Heart right ventricle (tissue), 16 donors: ENCODE results near the gene SRGAP2C. TPM values are rescaled to one million over a fixed set of nuclear protein-coding genes. Genes with fewer than 3 reads are reported as not detected.
"Not testable (repeated sequence)": the region's sequence is repeated elsewhere in the genome, so short reads cannot be mapped to it uniquely, and the experiment has no call there.

Experiments
- ATAC-seq, 8 donors: fragments of 200-7000 bp; cut with Tn5 transposase; one replicate each; pipeline ENCODE4 v1.9.1; 2020; ENCODE audit warnings: mild to moderate bottlenecking in 8 of 8, moderate library complexity in 8 of 8, moderate number of reproducible peaks in 1 of 8
- DNase-seq, 2 donors: peaks; one replicate each; pipeline ENCODE4 v3.0.0-alpha.2; 2020
- H3K27ac ChIP-seq, 10 donors: fragments of 200-600 bp; sonication (generic) in 2 of 10; one replicate each; pipeline versions ENCODE4 v1.5.0 to v1.8.0; 2020 to 2022; ENCODE audit warnings: mild to moderate bottlenecking in 3 of 10
- H3K27me3 ChIP-seq, 7 donors: fragments of 200-600 bp; one replicate each; pipeline ENCODE4 v1.8.0; 2021 to 2022; ENCODE audit warnings: mild to moderate bottlenecking in 2 of 7
- H3K36me3 ChIP-seq, 9 donors: fragments of 200-600 bp; sonication (generic) in 1 of 9; one replicate each; pipeline versions ENCODE4 v1.5.0 to v1.8.0; 2020 to 2022; ENCODE audit warnings: mild to moderate bottlenecking in 2 of 9
- H3K4me1 ChIP-seq, 9 donors: fragments of 200-600 bp; sonication (generic) in 1 of 9; one replicate each; pipeline versions ENCODE4 v1.5.0 to v1.8.0; 2020 to 2022; ENCODE audit warnings: mild to moderate bottlenecking in 4 of 9
- H3K4me3 ChIP-seq, 10 donors: fragments of 200-600 bp; sonication (generic) in 2 of 10; one replicate each; pipeline versions ENCODE4 v1.5.0 to v1.8.0; 2020 to 2022; ENCODE audit warnings: mild to moderate bottlenecking in 7 of 10, moderate library complexity in 2 of 10
- H3K9me3 ChIP-seq, 11 donors: fragments of 200-600 bp in 10 of 11; sonication (generic) in 2 of 11; one replicate each; pipeline versions ENCODE4 v1.5.0 to v1.8.0; 2013 to 2022; ENCODE audit warnings: mild to moderate bottlenecking in 2 of 11, control low read depth in 1 of 11, moderate library complexity in 1 of 11
- CTCF ChIP-seq, 9 donors: fragments of 200-600 bp; sonication (generic) in 2 of 9; IDR thresholded peaks; one replicate each; pipeline versions ENCODE4 v1.5.0 to v1.8.0; 2021 to 2022; ENCODE audit warnings: antibody characterized with exemption in 9 of 9, mild to moderate bottlenecking in 5 of 9, moderate library complexity in 1 of 9
- whole genome bisulfite sequencing, 2 donors: extraction: QIAGEN DNeasy Blood & Tissue Kit; methylation state at CpG; one replicate each; pipeline ENCODE4 v1.1.7; 2013; ENCODE audit warnings: inconsistent platforms in 1 of 2; 5-methylcytosine and 5-hydroxymethylcytosine counted together
- intact Hi-C, 10 donors: fragments of 100-400 bp; cut with DNase I; formaldehyde crosslinking; loops; one replicate each; pipeline versions ENCODE4 v1.11.1 to v1.14.2; 2022
- long read RNA-seq, 3 donors: library from polyadenylated mRNA; unstranded; transcript quantifications; one replicate each; pipeline ENCODE4 v2.0.0, GENCODE V29; 2020 to 2021
- polyA plus RNA-seq, 2 donors: library from polyadenylated mRNA; stranded (reverse); fragments of 200-250 nt; gene quantifications; one replicate each; pipeline ENCODE4 v1.2.3, GENCODE V29; 2013
- total RNA-seq, 10 donors: library from RNA; stranded (reverse); fragmentation: NEBNext Ultra II Directional in 3 of 10; extraction: Animal tissue kit (Norgen Biotek cat#: 25700) in 3 of 10; gene quantifications; one replicate each; pipeline versions ENCODE4 v1.2.1 to v1.2.4, GENCODE V29; 2021 to 2023
- donor health status: Arrhythmogenic right ventricular cardiomyopathy.
- donor health status: ischemic (EF 13 %, LVEDD 7.1; RV severe dilation, severe dysfunction).
- donor health status: healthy with polysubstance abuse.
- donor health status: DM: no; HTN: yes; CAD: no.
- donor health status: DM: no; HTN: no; CAD: no.
- donor health status: ischemic (EF 25% LVEDD 6.9; RV normal size, moderate dysfunction).
- donor health status: ischemic (EF 25% LVEDD 5.7; RV mildly dilated, moderate dysfunction).
- donor health status: healthy.
- donor health status: DM: yes; HTN: yes; CAD: no.
- donor health status: Ischemic cardiomyopathy.
- donor health status: ischemic (EF 35%, LVEDD 5.7; RV mildly dilated, moderate dysfunction).
- donor health status: nonischemic (EF 11% LVEDD 7.7; RV severe dilation, severe dysfunction).
- donor health status: DM: yes; HTN: yes; CAD: no.
- donor health status: PGD.
- donor health status: ischemic (EF 29% LVEDD 5.4; RV normal size, mild dysfunction).
- donor health status: nonischemic (EF 23%, LVEDD 6.1; RV moderate dilation, normal function).

Gene SRGAP2C
- total RNA-seq (10 to 100 TPM in 5 of 10 donors, 1 to 10 TPM in 5; 7.6 to 13.4 (median 9.9) TPM), polyA plus RNA-seq (1 to 10 TPM; 3.3 to 3.4 TPM)
- long read RNA-seq, donor 1, full-length matches to known transcripts = 9 of 16 reads
- long read RNA-seq, donor 1, partial matches to known transcripts = 3 of 16 reads
- long read RNA-seq, donor 1, other reads (novel, unspliced or antisense) = 4 of 16 reads
- long read RNA-seq, donor 2, full-length matches to known transcripts = 9 of 17 reads
- long read RNA-seq, donor 2, partial matches to known transcripts = 4 of 17 reads
- long read RNA-seq, donor 2, other reads (novel, unspliced or antisense) = 4 of 17 reads
- long read RNA-seq, donor 3, full-length matches to known transcripts = 5 of 9 reads
- long read RNA-seq, donor 3, partial matches to known transcripts = 1 of 9 reads
- long read RNA-seq, donor 3, other reads (novel, unspliced or antisense) = 3 of 9 reads

- H3K36me3 ChIP-seq, intact Hi-C loops, H3K4me1 ChIP-seq, H3K27me3 ChIP-seq, H3K9me3 ChIP-seq: not testable (repeated sequence)
- peak; percentile 87 to 98 for DNase-seq
- Histone ChIP-seq H3K27ac (peak within 1 kb of the TSS in 5 of 10 donors; percentile 41 to 81 (median 75)), H3K4me3 (peak within 1 kb of the TSS in 9 of 10 donors; percentile 26 to 61 (median 48))
- peak; percentile 87 to 97 (median 92) for ATAC-seq
- WGBS, 2 donors = 0% methylated on average over 28 to 34 of the region's 54 CpGs
Observed at GRCh38 chr1:121184290-121185127, at the start of gene SRGAP2C, which contains the start of gene FAM72B. Gene SRGAP2C, plus strand, starts transcription at chr1:121184975. Its CDS starts 2,472 bp downstream, at chr1:121187447. Gene FAM72B, minus strand, starts transcription at chr1:121184340. Its CDS starts 851 bp downstream, at chr1:121183489.

GRCh38 chr1:121140393-121140792 lies 44.4 kb upstream of the SRGAP2C start:
- intact Hi-C loops, H3K27me3 ChIP-seq, DNase-seq, H3K4me3 ChIP-seq, ATAC-seq, H3K27ac ChIP-seq, H3K36me3 ChIP-seq, H3K4me1 ChIP-seq, H3K9me3 ChIP-seq: not testable (repeated sequence)
- no CpG with 5 or more reads among the region's 6 CpGs for WGBS, 2 donors

GRCh38 chr1:121148489-121149190 lies 36.1 kb upstream of the SRGAP2C start:
- H3K4me1 ChIP-seq, H3K4me3 ChIP-seq, DNase-seq, H3K27me3 ChIP-seq, intact Hi-C loops, H3K27ac ChIP-seq, H3K36me3 ChIP-seq, H3K9me3 ChIP-seq: not testable (repeated sequence)
- peak in 1 of 9 donors; percentile 41 for TF ChIP-seq CTCF (IDR thresholded peaks at IDR 0.05)
- peak; percentile 28 to 84 (median 72) for ATAC-seq
- WGBS, 2 donors = 0% methylated on average over 1 to 2 of the region's 9 CpGs

GRCh38 chr1:121151294-121151693 lies 33.5 kb upstream of the SRGAP2C start:
- H3K36me3 ChIP-seq, H3K4me1 ChIP-seq, H3K9me3 ChIP-seq, H3K27me3 ChIP-seq, DNase-seq, H3K27ac ChIP-seq, intact Hi-C loops, H3K4me3 ChIP-seq: not testable (repeated sequence)
- peak in 2 of 8 donors; percentile 20 to 38 for ATAC-seq
- 76 to 82% methylated on average over 1 of the region's 1 CpG for WGBS, 2 donors

GRCh38 chr1:121152788-121153187 lies 32.0 kb upstream of the SRGAP2C start:
- peak in 2 of 8 donors; percentile 54 to 65 for ATAC-seq
- H3K27me3 ChIP-seq, H3K9me3 ChIP-seq, intact Hi-C loops, H3K27ac ChIP-seq, H3K4me3 ChIP-seq, H3K4me1 ChIP-seq, H3K36me3 ChIP-seq, DNase-seq: not testable (repeated sequence)

- H3K27ac ChIP-seq, DNase-seq, intact Hi-C loops, H3K4me1 ChIP-seq, H3K27me3 ChIP-seq, H3K4me3 ChIP-seq, H3K9me3 ChIP-seq, H3K36me3 ChIP-seq: not testable (repeated sequence)
- peak in 1 of 8 donors; percentile 65 for ATAC-seq
- 71 to 80% methylated on average over 1 of the region's 2 CpGs for WGBS, 2 donors
Observed at GRCh38 chr1:121154811-121155210, 30.0 kb upstream of the SRGAP2C start.
